ENCODE results near the gene CFAP74. TPM values are rescaled to one million over a fixed set of nuclear protein-coding genes. Genes with fewer than 3 reads are reported as not detected.

The CFAP74 gene
- polyA plus RNA-seq, 3 donors: 0.02 to 0.24 (median 0.22) TPM

GRCh38 chr1:1917995-1918900 is 85.3 kb downstream of the CFAP74 start:
- WGBS, 3 donors: 20 to 58% (median 52%) methylated on average over 35 to 46 of the region's 46 CpGs
- no peak overlapping the region for H3K27ac ChIP-seq (ENCODE audit: low read depth, low read length)

GRCh38 chr1:1917304-1917976 is 86.1 kb downstream of the CFAP74 start:
- H3K27ac ChIP-seq (ENCODE audit: low read depth, low read length): no peak overlapping the region
- 59 to 93% (median 91%) methylated on average over 14 of the region's 14 CpGs for WGBS, 3 donors

- no peak overlapping the region for H3K27ac ChIP-seq (ENCODE audit: low read depth, low read length)
- 46 to 86% (median 82%) methylated on average over 17 to 19 of the region's 19 CpGs for WGBS, 3 donors
Observed at GRCh38 chr1:1916851-1917251, 86.7 kb downstream of the CFAP74 start.

GRCh38 chr1:1915911-1916840 is 87.4 kb downstream of the CFAP74 start:
- 45 to 96% (median 89%) methylated on average over 22 to 23 of the region's 23 CpGs for WGBS, 3 donors
- no peak overlapping the region for H3K27ac ChIP-seq (ENCODE audit: low read depth, low read length)

GRCh38 chr1:1914971-1915692 is 88.5 kb downstream of the CFAP74 start, which contains the start of gene CALML6:
Gene CALML6 (plus strand): TSS chr1:1915260. CDS start chr1:1915281, 21 bp downstream.
- 83 to 89% (median 86%) methylated on average over 15 of the region's 15 CpGs for WGBS, 3 donors
- no peak within 1 kb of the TSS for H3K27ac ChIP-seq (ENCODE audit: low read depth, low read length)

GRCh38 chr1:1914101-1914970 is 89.2 kb downstream of the CFAP74 start:
- no peak overlapping the region for H3K27ac ChIP-seq (ENCODE audit: low read depth, low read length)
- WGBS, 3 donors: 54 to 72% (median 68%) methylated on average over 20 of the region's 20 CpGs

- WGBS, 3 donors: 84 to 89% (median 87%) methylated on average over 13 of the region's 13 CpGs
- H3K27ac ChIP-seq (ENCODE audit: low read depth, low read length): no peak overlapping the region
Observed at GRCh38 chr1:1911350-1912041, 92.1 kb downstream of the CFAP74 start.

- 93 to 94% (median 94%) methylated on average over 22 of the region's 22 CpGs for WGBS, 3 donors
- H3K27ac ChIP-seq (ENCODE audit: low read depth, low read length): no peak overlapping the region
Observed at GRCh38 chr1:1910651-1911331, 92.8 kb downstream of the CFAP74 start.

GRCh38 chr1:1910033-1910465 is 93.5 kb downstream of the CFAP74 start:
- H3K27ac ChIP-seq (ENCODE audit: low read depth, low read length): no peak overlapping the region
- WGBS, 3 donors: 83 to 91% (median 86%) methylated on average over 6 of the region's 6 CpGs

- no peak overlapping the region for H3K27ac ChIP-seq (ENCODE audit: low read depth, low read length)
- WGBS, 3 donors: 4 to 10% (median 6%) methylated on average over 21 of the region's 21 CpGs
Observed at GRCh38 chr1:1908506-1908791, 95.1 kb downstream of the CFAP74 start.

- WGBS, 3 donors: 67 to 75% (median 70%) methylated on average over 8 of the region's 8 CpGs
- H3K27ac ChIP-seq (ENCODE audit: low read depth, low read length): no peak overlapping the region
Observed at GRCh38 chr1:1907098-1907736, 96.4 kb downstream of the CFAP74 start.

GRCh38 chr1:1906185-1907097 is 97.1 kb downstream of the CFAP74 start:
- H3K27ac ChIP-seq (ENCODE audit: low read depth, low read length): no peak overlapping the region

GRCh38 chr1:1903224-1903623 is 100.4 kb downstream of the CFAP74 start:
- no peak overlapping the region for H3K27ac ChIP-seq (ENCODE audit: low read depth, low read length)
- 90 to 98% (median 97%) methylated on average over 12 of the region's 12 CpGs for WGBS, 3 donors

More at GRCh38 chr1:1906185-1907097, 97.1 kb downstream of the CFAP74 start:
- WGBS, 3 donors: 19 to 23% (median 22%) methylated on average over 15 of the region's 15 CpGs

- H3K27ac ChIP-seq (ENCODE audit: low read depth, low read length): no peak overlapping the region
- WGBS, 3 donors: 71 to 84% (median 80%) methylated on average over 13 of the region's 13 CpGs
Observed at GRCh38 chr1:1901641-1902294, 101.8 kb downstream of the CFAP74 start.

Data from adipose tissue (tissue), 3 donors.